ENCODE data around the gene NKIRAS2.
A peak's percentile ranks its signal among the peaks of the same experiment; 100 is the strongest.
"Not testable (repeated sequence)": the region's sequence is repeated elsewhere in the genome, so short reads cannot be mapped to it uniquely, and the experiment has no call there.

The NKIRAS2 gene

GRCh38 chr17:41998497-41998896, 21.4 kb upstream of the NKIRAS2 start:
- DNase-seq (ENCODE audit: low read depth) = no peak

GRCh38 chr17:42000413-42001133, 19.3 kb upstream of the NKIRAS2 start:
- DNase-seq (ENCODE audit: low read depth) = no peak

GRCh38 chr17:42001729-42002128, 18.2 kb upstream of the NKIRAS2 start:
- no peak for DNase-seq (ENCODE audit: low read depth)

GRCh38 chr17:42002175-42002791, 17.6 kb upstream of the NKIRAS2 start:
- DNase-seq (ENCODE audit: low read depth) = no peak

GRCh38 chr17:42002792-42003301, 17.0 kb upstream of the NKIRAS2 start:
- DNase-seq (ENCODE audit: low read depth) = no peak

- DNase-seq (ENCODE audit: low read depth) = no peak
Observed at GRCh38 chr17:42005166-42005565, 14.7 kb upstream of the NKIRAS2 start.

- no peak for DNase-seq (ENCODE audit: low read depth)
Observed at GRCh38 chr17:42009170-42009569, 10.7 kb upstream of the NKIRAS2 start.

GRCh38 chr17:42010266-42010680, 9.6 kb upstream of the NKIRAS2 start:
- not testable (repeated sequence) for DNase-seq (ENCODE audit: low read depth)

- no peak for DNase-seq (ENCODE audit: low read depth)
Observed at GRCh38 chr17:42010898-42011516, 8.9 kb upstream of the NKIRAS2 start.

GRCh38 chr17:42012363-42012762, 7.5 kb upstream of the NKIRAS2 start:
- DNase-seq (ENCODE audit: low read depth) = not testable (repeated sequence)

- DNase-seq (ENCODE audit: low read depth) = not testable (repeated sequence)
Observed at GRCh38 chr17:42013740-42014139, 6.2 kb upstream of the NKIRAS2 start.

GRCh38 chr17:42016411-42016831, 3.5 kb upstream of the NKIRAS2 start:
- no peak for DNase-seq (ENCODE audit: low read depth)

GRCh38 chr17:42016941-42017865, 2.7 kb upstream of the NKIRAS2 start, which contains the start of gene DNAJC7:
Gene DNAJC7 (minus strand): TSS chr17:42017439. CDS start chr17:42017416, 23 bp downstream.
- peak; percentile 81 for DNase-seq (ENCODE audit: low read depth)

- DNase-seq (ENCODE audit: low read depth) = no peak
Observed at GRCh38 chr17:42017866-42018200, 2.1 kb upstream of the NKIRAS2 start.

GRCh38 chr17:42018339-42018738, 1.6 kb upstream of the NKIRAS2 start:
- DNase-seq (ENCODE audit: low read depth) = no peak

- DNase-seq (ENCODE audit: low read depth) = no peak
Observed at GRCh38 chr17:42018988-42019387, 902 bp upstream of the NKIRAS2 start.

- not testable (repeated sequence) for DNase-seq (ENCODE audit: low read depth)
Observed at GRCh38 chr17:42020845-42021244, 955 bp downstream of the NKIRAS2 start.

GRCh38 chr17:42023524-42024349, 3.8 kb downstream of the NKIRAS2 start:
- DNase-seq (ENCODE audit: low read depth) = no peak

GRCh38 chr17:42025191-42025579, 5.3 kb downstream of the NKIRAS2 start:
- DNase-seq (ENCODE audit: low read depth) = no peak

GRCh38 chr17:42025936-42026335, 6.0 kb downstream of the NKIRAS2 start:
- DNase-seq (ENCODE audit: low read depth) = no peak

All from T-helper 22 cell (primary cell).